MCF 10A (cell line): ENCODE data around the gene COLEC12. TPM values are rescaled to one million over a fixed set of nuclear protein-coding genes. Genes with fewer than 3 reads are reported as not detected.

Experiments
- BruUV-seq: library from RNA; stranded (reverse); fragments of 400-500 nt; replicated peaks from 2 replicates; lab custom pipeline; 2021; lab: Mats Ljungman, UMichigan
- CTCF ChIA-PET: fragments of 300-600 bp; sonication (Branson Sonifier 250); formaldehyde crosslinking; extraction: SDS; loops from one replicate; lab custom pipeline; 2021; ENCODE audit warnings: antibody characterized with exemption, inconsistent platforms; lab: Yijun Ruan, JAX
- POLR2A ChIA-PET: fragments of 300-600, 350-650 bp; sonication (Branson Sonifier 250); formaldehyde crosslinking; extraction: SDS; loops from one replicate; lab custom pipeline; 2020; ENCODE audit warnings: antibody characterized with exemption, inconsistent platforms; lab: Yijun Ruan, JAX
- DNase-seq: peaks from one replicate; pipeline ENCODE4 v3.0.0-alpha.2; 2018; ENCODE audit not compliant: unreplicated experiment
- H3K27ac Mint-ChIP-seq: one replicate; pipeline ENCODE4 v1.8.0; 2022; ENCODE audit warnings: mild to moderate bottlenecking, low read depth, mixed read lengths; ENCODE audit not compliant: unreplicated experiment
- H3K27me3 Mint-ChIP-seq: one replicate; pipeline ENCODE4 v1.8.0; 2022; ENCODE audit warnings: mixed read lengths; ENCODE audit not compliant: insufficient read depth, unreplicated experiment
- H3K36me3 Mint-ChIP-seq: one replicate; pipeline ENCODE4 v1.8.0; 2022; ENCODE audit warnings: mild to moderate bottlenecking, moderate library complexity, mixed read lengths; ENCODE audit not compliant: insufficient read depth, unreplicated experiment
- H3K4me1 Mint-ChIP-seq: one replicate; pipeline ENCODE4 v1.8.0; 2022; ENCODE audit warnings: mixed read lengths; ENCODE audit not compliant: insufficient read depth, unreplicated experiment
- H3K4me3 Mint-ChIP-seq: one replicate; pipeline ENCODE4 v1.8.0; 2022; ENCODE audit warnings: mild to moderate bottlenecking, moderate library complexity, mixed read lengths; ENCODE audit not compliant: unreplicated experiment
- H3K9me3 Mint-ChIP-seq: one replicate; pipeline ENCODE4 v1.8.0; 2022; ENCODE audit warnings: mixed read lengths; ENCODE audit not compliant: unreplicated experiment
- CTCF ChIP-seq: fragments of 200-600 bp; IDR thresholded peaks from one replicate; pipeline ENCODE4 v1.8.0; 2022; ENCODE audit warnings: antibody characterized with exemption, mild to moderate bottlenecking; ENCODE audit not compliant: unreplicated experiment
- intact Hi-C: fragments of 100-400 bp; cut with micrococcal nuclease; formaldehyde crosslinking; loops from 2 replicates; pipeline ENCODE4 v1.14.1; 2022
- total RNA-seq: library from RNA; stranded (reverse); gene quantifications from 2 replicates; pipeline ENCODE4 v1.2.3, GENCODE V29; 2022

The COLEC12 gene
- total RNA-seq, 1 experiment from 2014 or later: 0.05 TPM

- POLR2A ChIA-PET: no interaction called here
- H3K4me1 Mint-ChIP-seq: no peaks in the 10 kb centered on the region
- CTCF ChIA-PET: no interaction called here
Observed at GRCh38 chr18:417495-417894, 83.0 kb downstream of the COLEC12 start.

GRCh38 chr18:416930-417329 lies 83.6 kb downstream of the COLEC12 start:
- H3K27ac Mint-ChIP-seq: no peak overlapping the region
- BruUV-seq: no TSS peak
- H3K4me1 Mint-ChIP-seq: no peaks in the 10 kb centered on the region
- H3K9me3 Mint-ChIP-seq: peaks cover 18% of the 10 kb centered on the region
- no peak for DNase-seq
- intact Hi-C loops: no loop called here
- no peaks in the 10 kb centered on the region for H3K36me3 Mint-ChIP-seq
- H3K4me3 Mint-ChIP-seq: no peak overlapping the region
- CTCF ChIA-PET: no interaction called here
- no peak for TF ChIP-seq CTCF
- POLR2A ChIA-PET: no interaction called here
- no peaks in the 10 kb centered on the region for H3K27me3 Mint-ChIP-seq

More at GRCh38 chr18:417495-417894, 83.0 kb downstream of the COLEC12 start:
- intact Hi-C loops: no loop called here
- TF ChIP-seq CTCF: no peak
- H3K36me3 Mint-ChIP-seq: no peaks in the 10 kb centered on the region
- no TSS peak for BruUV-seq
- no peaks in the 10 kb centered on the region for H3K27me3 Mint-ChIP-seq
- H3K27ac Mint-ChIP-seq: no peak overlapping the region
- no peak for DNase-seq
- no peak overlapping the region for H3K4me3 Mint-ChIP-seq
- H3K9me3 Mint-ChIP-seq: peaks cover 22% of the 10 kb centered on the region

- POLR2A ChIA-PET: no interaction called here
- Mint-ChIP-seq H3K4me1 (no peaks in the 10 kb centered on the region), H3K4me3 (no peak overlapping the region), H3K27ac (no peak overlapping the region), H3K9me3 (peaks cover 26% of the 10 kb centered on the region), H3K36me3 (no peaks in the 10 kb centered on the region), H3K27me3 (no peaks in the 10 kb centered on the region)
- TF ChIP-seq CTCF: no peak
- intact Hi-C loops: no loop called here
- CTCF ChIA-PET: no interaction called here
- no TSS peak for BruUV-seq
- DNase-seq: peak; percentile 35
Observed at GRCh38 chr18:415617-416612, 84.6 kb downstream of the COLEC12 start.

GRCh38 chr18:415047-415446 lies 85.5 kb downstream of the COLEC12 start:
- no peaks in the 10 kb centered on the region for H3K4me1 Mint-ChIP-seq
- intact Hi-C loops: no loop called here
- ChIA-PET CTCF (no interaction called here), POLR2A (no interaction called here)
- H3K4me3 Mint-ChIP-seq: no peak overlapping the region
- H3K27ac Mint-ChIP-seq: no peak overlapping the region
- peaks cover 28% of the 10 kb centered on the region for H3K9me3 Mint-ChIP-seq
- BruUV-seq: no TSS peak
- DNase-seq: no peak
- TF ChIP-seq CTCF: no peak
- H3K27me3 Mint-ChIP-seq: no peaks in the 10 kb centered on the region
- no peaks in the 10 kb centered on the region for H3K36me3 Mint-ChIP-seq
